Fibroblast of lung (primary cell): ENCODE data around the gene TRIM14. TPM values are rescaled to one million over a fixed set of nuclear protein-coding genes. Genes with fewer than 3 reads are reported as not detected.

Experiments
- DNase-seq, 2 donors: peaks; one replicate each; pipeline versions ENCODE4 v3.0.0 to v3.0.0-alpha.2; 2010; ENCODE audit warnings: low read depth in 2 of 2
- H2AFZ ChIP-seq: 2 replicates; pipeline ENCODE4 v1.5.1; 2012; ENCODE audit warnings: low read length, control low read depth, inconsistent platforms
- H3K27ac ChIP-seq: 2 replicates; pipeline ENCODE4 v1.5.1; 2011; ENCODE audit warnings: low read length, control low read depth; ENCODE audit not compliant: insufficient read depth
- H3K27me3 ChIP-seq: 2 replicates; pipeline ENCODE4 v1.5.1; 2011; ENCODE audit warnings: mild to moderate bottlenecking, low read length; ENCODE audit not compliant: control insufficient read depth, insufficient read depth
- H3K36me3 ChIP-seq: 2 replicates; pipeline ENCODE4 v1.5.1; 2011; ENCODE audit warnings: low read length; ENCODE audit not compliant: control insufficient read depth, insufficient read depth
- H3K4me1 ChIP-seq: 2 replicates; pipeline ENCODE4 v1.5.1; 2011; ENCODE audit warnings: low read length; ENCODE audit not compliant: control insufficient read depth, insufficient read depth; ENCODE audit errors: extremely low read depth
- H3K4me2 ChIP-seq: 2 replicates; pipeline ENCODE4 v1.5.1; 2011; ENCODE audit warnings: low read length, control low read depth; ENCODE audit not compliant: insufficient read depth; ENCODE audit errors: extremely low read depth
- H3K4me3 ChIP-seq, 4 experiments: fragments of 200-600 bp in 1 of 4; sonication (generic) in 1 of 4; replicated peaks in 1 of 4; 2 replicates each; pipeline ENCODE4 v1.5.1; 2011 to 2016; ENCODE audit warnings: low read length in 4 of 4, low read depth in 3 of 4, mild to moderate bottlenecking in 3 of 4, control low read depth in 2 of 4, inconsistent platforms in 1 of 4, mixed read lengths in 1 of 4; ENCODE audit not compliant: insufficient read depth in 1 of 4; ENCODE audit errors: control extremely low read depth in 1 of 4
- H3K79me2 ChIP-seq: 2 replicates; pipeline ENCODE4 v1.5.1; 2012; ENCODE audit warnings: mild to moderate bottlenecking, low read length, inconsistent platforms; ENCODE audit not compliant: control insufficient read depth, insufficient read depth
- H3K9ac ChIP-seq: 2 replicates; pipeline ENCODE4 v1.5.1; 2011; ENCODE audit warnings: mild to moderate bottlenecking, low read length, control low read depth; ENCODE audit not compliant: insufficient read depth
- H3K9me3 ChIP-seq: 2 replicates; pipeline ENCODE4 v1.5.1; 2012; ENCODE audit warnings: low read depth, low read length; ENCODE audit not compliant: control insufficient read depth, insufficient read depth
- H4K20me1 ChIP-seq: 2 replicates; pipeline ENCODE4 v1.5.1; 2011; ENCODE audit warnings: low read length; ENCODE audit not compliant: control insufficient read depth, insufficient read depth; ENCODE audit errors: extremely low read depth
- CTCF ChIP-seq, 2 donors: IDR thresholded peaks in 1 of 2; conservative IDR thresholded peaks in 1 of 2; 1 replicate in 1 of 2; 2 replicates in 1 of 2; pipeline ENCODE4 v1.5.1; 2011 to 2012; ENCODE audit warnings: low read length in 2 of 2, control low read depth in 1 of 2, inconsistent platforms in 1 of 2, low read depth in 1 of 2, mild to moderate bottlenecking in 1 of 2
- EZH2 ChIP-seq: IDR thresholded peaks from 2 replicates; pipeline ENCODE4 v1.5.1; 2012; ENCODE audit warnings: low read length, control low read depth, mild to moderate bottlenecking; ENCODE audit errors: missing control alignments
- polyA plus RNA-seq, 2 donors: library from polyadenylated mRNA; depleted of rRNA in 1 of 2; stranded (reverse) in 1 of 2; unstranded in 1 of 2; fragments of >200 nt; gene quantifications; 2 replicates each; pipeline ENCODE4 v1.2.1, GENCODE V29; 2011 to 2012; ENCODE audit warnings: missing spikeins in 1 of 2
- total RNA-seq: library from RNA; depleted of rRNA; stranded (reverse); fragments of >200 nt; gene quantifications from 2 replicates; pipeline ENCODE4 v1.2.1, GENCODE V29; 2014

TRIM14 gene
- total and polyA plus RNA-seq, 2 donors (not counting 1 experiment from before 2014, with no cell fraction given) = 7.8 to 8.6 TPM

GRCh38 chr9:98087420-98088354 is 31.3 kb downstream of the TRIM14 start:
- Histone ChIP-seq H3K36me3 (no peaks in the 10 kb centered on the region), H4K20me1 (no peaks in the 10 kb centered on the region), H3K4me2 (peak overlapping the region; percentile 45), H3K9ac (no peak overlapping the region), H3K27me3 (no peaks in the 10 kb centered on the region), H3K4me1 (peaks cover 2% of the 10 kb centered on the region), H3K4me3 (peak overlapping the region in 3 of 4 experiments; percentile 19 to 32 (median 24)), H2AFZ (peak overlapping the region; percentile 68), H3K79me2 (no peaks in the 10 kb centered on the region), H3K9me3 (no peaks in the 10 kb centered on the region), H3K27ac (no peak overlapping the region)
- peak; percentile 36 to 69 for DNase-seq
- TF ChIP-seq CTCF (conservative IDR thresholded peaks at IDR 0.05 in 1 of 2, IDR thresholded peaks at IDR 0.05 in 1 of 2; ENCODE audit: low read depth in 1 of 2, low read length in 2 of 2) (no peak), EZH2 (no peak)

- peaks cover 3% of the 10 kb centered on the region for H3K4me1 ChIP-seq
- TF ChIP-seq EZH2 = no peak
- TF ChIP-seq CTCF (conservative IDR thresholded peaks at IDR 0.05 in 1 of 2, IDR thresholded peaks at IDR 0.05 in 1 of 2; ENCODE audit: low read depth in 1 of 2, low read length in 2 of 2) = no peak
- no peaks in the 10 kb centered on the region for H4K20me1 ChIP-seq
- no peak overlapping the region for H3K9ac ChIP-seq
- H3K79me2 ChIP-seq = no peaks in the 10 kb centered on the region
- H2AFZ ChIP-seq = no peak overlapping the region
- no peaks in the 10 kb centered on the region for H3K27me3 ChIP-seq
- no peak overlapping the region for H3K4me2 ChIP-seq
- no peak for DNase-seq
- H3K36me3 ChIP-seq = no peaks in the 10 kb centered on the region
- H3K27ac ChIP-seq = no peak overlapping the region
- no peak overlapping the region for H3K4me3 ChIP-seq
- H3K9me3 ChIP-seq = no peaks in the 10 kb centered on the region
These were observed 32.6 kb downstream of the TRIM14 start for GRCh38 chr9:98086461-98086860.

- no peak for TF ChIP-seq CTCF (conservative IDR thresholded peaks at IDR 0.05 in 1 of 2, IDR thresholded peaks at IDR 0.05 in 1 of 2; ENCODE audit: low read depth in 1 of 2, low read length in 2 of 2)
- TF ChIP-seq EZH2 = no peak
- Histone ChIP-seq H3K4me3 (no peak overlapping the region), H3K9ac (no peak overlapping the region), H3K27ac (no peak overlapping the region), H3K4me1 (peaks cover 8% of the 10 kb centered on the region), H3K4me2 (no peak overlapping the region), H3K27me3 (no peaks in the 10 kb centered on the region), H4K20me1 (no peaks in the 10 kb centered on the region), H3K79me2 (no peaks in the 10 kb centered on the region), H2AFZ (no peak overlapping the region), H3K36me3 (peaks cover 4% of the 10 kb centered on the region), H3K9me3 (no peaks in the 10 kb centered on the region)
- DNase-seq = no peak
These were observed 33.1 kb downstream of the TRIM14 start for GRCh38 chr9:98085944-98086343.
